Endothelial cell (in vitro differentiated cells): Measurements from ENCODE around the gene PPP1R37. TPM values are rescaled to one million over a fixed set of nuclear protein-coding genes. Genes with fewer than 3 reads are reported as not detected.

Experiments used
- DNase-seq: peaks from one replicate; pipeline ENCODE4 v3.0.0; 2021; ENCODE audit warnings: low spot score
- H3K27ac Mint-ChIP-seq: one replicate; pipeline ENCODE4 v1.8.0; 2021; ENCODE audit warnings: mixed read lengths, inconsistent platforms; ENCODE audit not compliant: unreplicated experiment
- H3K27me3 Mint-ChIP-seq: one replicate; pipeline ENCODE4 v1.8.0; 2021; ENCODE audit warnings: mild to moderate bottlenecking, moderate library complexity, mixed read lengths, inconsistent platforms; ENCODE audit not compliant: unreplicated experiment
- H3K36me3 Mint-ChIP-seq: one replicate; pipeline ENCODE4 v1.8.0; 2021; ENCODE audit warnings: mild to moderate bottlenecking, low read depth, mixed read lengths, inconsistent platforms; ENCODE audit not compliant: unreplicated experiment
- H3K4me1 Mint-ChIP-seq: one replicate; pipeline ENCODE4 v1.8.0; 2021; ENCODE audit warnings: mild to moderate bottlenecking, mixed read lengths, inconsistent platforms; ENCODE audit not compliant: unreplicated experiment
- H3K4me3 Mint-ChIP-seq: one replicate; pipeline ENCODE4 v1.8.0; 2021; ENCODE audit warnings: mild to moderate bottlenecking, mixed read lengths, inconsistent platforms; ENCODE audit not compliant: unreplicated experiment
- H3K9me3 Mint-ChIP-seq: one replicate; pipeline ENCODE4 v1.8.0; 2021; ENCODE audit warnings: mixed read lengths, inconsistent platforms; ENCODE audit not compliant: unreplicated experiment
- total RNA-seq: library from RNA; stranded (reverse); fragmentation: NEBNext Ultra II Directional; extraction: Animal tissue kit (Norgen Biotek cat#: 25700); gene quantifications from one replicate; pipeline ENCODE4 v1.2.1, GENCODE V29; 2021; ENCODE audit not compliant: unreplicated experiment
- TF ChIP-seq, protein P1 (sequence below): fragments of 200-600 bp; sonication (generic); IDR thresholded peaks from one replicate; pipeline ENCODE4 v1.5.0; 2021; ENCODE audit warnings: antibody characterized with exemption; ENCODE audit not compliant: unreplicated experiment

The PPP1R37 gene
- total RNA-seq, 1 donor from 2014 or later, result 34.7 TPM

DNA sequence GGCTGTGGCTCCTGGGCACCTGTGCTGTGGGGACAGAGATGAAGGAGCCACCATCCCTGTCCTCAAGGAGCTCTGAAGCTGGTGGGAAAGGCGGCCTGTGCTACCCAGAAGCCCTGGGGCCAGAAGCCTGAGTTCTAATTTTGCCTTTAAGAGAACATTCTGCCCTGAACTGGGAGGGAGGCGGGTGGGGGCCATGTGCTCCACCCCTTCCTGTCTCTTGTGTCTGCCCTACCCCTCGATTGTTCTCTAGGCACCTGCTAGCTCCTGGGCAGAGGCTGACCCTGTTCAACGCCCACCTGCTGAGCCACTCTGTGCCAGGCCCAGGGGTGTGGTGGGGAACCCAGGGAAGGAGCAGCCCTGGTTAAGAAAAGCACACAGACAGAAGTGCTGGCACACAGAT lies 79.2 kb downstream of the PPP1R37 start:
- H3K4me3 Mint-ChIP-seq, result no peak overlapping the region
- peak overlapping the region; percentile 87 for H3K27ac Mint-ChIP-seq
- no peak for DNase-seq
- H3K27me3 Mint-ChIP-seq, result peaks cover 7% of the 10 kb centered on the region
- H3K36me3 Mint-ChIP-seq, result peaks cover 9% of the 10 kb centered on the region
- TF ChIP-seq, protein P1, sequence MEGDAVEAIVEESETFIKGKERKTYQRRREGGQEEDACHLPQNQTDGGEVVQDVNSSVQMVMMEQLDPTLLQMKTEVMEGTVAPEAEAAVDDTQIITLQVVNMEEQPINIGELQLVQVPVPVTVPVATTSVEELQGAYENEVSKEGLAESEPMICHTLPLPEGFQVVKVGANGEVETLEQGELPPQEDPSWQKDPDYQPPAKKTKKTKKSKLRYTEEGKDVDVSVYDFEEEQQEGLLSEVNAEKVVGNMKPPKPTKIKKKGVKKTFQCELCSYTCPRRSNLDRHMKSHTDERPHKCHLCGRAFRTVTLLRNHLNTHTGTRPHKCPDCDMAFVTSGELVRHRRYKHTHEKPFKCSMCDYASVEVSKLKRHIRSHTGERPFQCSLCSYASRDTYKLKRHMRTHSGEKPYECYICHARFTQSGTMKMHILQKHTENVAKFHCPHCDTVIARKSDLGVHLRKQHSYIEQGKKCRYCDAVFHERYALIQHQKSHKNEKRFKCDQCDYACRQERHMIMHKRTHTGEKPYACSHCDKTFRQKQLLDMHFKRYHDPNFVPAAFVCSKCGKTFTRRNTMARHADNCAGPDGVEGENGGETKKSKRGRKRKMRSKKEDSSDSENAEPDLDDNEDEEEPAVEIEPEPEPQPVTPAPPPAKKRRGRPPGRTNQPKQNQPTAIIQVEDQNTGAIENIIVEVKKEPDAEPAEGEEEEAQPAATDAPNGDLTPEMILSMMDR, result no peak
- no peaks in the 10 kb centered on the region for H3K9me3 Mint-ChIP-seq
- peaks cover 58% of the 10 kb centered on the region for H3K4me1 Mint-ChIP-seq

DNA sequence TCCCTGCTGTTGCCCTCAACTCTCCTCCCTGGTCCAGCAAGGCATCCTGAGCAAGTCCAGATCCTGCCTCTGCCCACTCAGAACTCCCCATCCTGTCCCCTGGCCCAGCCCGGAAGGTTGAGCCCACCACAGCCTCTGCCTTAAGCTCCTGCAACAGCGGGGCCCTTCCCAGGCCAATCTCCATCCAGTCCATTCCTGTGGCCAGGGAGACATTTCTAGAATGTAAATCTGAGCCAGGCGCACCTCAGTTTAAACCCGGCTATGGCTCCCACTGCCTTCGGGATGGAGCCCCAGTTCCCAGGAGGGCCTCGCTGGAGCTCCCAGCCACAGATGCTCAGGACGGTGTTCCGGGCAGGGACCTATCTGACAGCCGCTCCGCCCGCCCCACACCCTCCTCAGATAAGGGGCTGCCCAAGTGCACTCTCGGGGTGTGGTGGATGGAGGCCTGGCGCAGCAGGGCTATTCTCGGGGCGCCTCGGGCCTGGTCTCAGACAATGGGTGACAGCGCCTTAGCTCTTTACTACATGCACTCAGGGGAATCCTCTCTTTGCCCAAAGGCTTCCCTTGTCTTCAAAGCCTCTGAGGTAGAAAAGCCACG lies 79.7 kb downstream of the PPP1R37 start:
- Mint-ChIP-seq H3K9me3 (no peaks in the 10 kb centered on the region), H3K36me3 (peaks cover 8% of the 10 kb centered on the region), H3K27me3 (peaks cover 6% of the 10 kb centered on the region), H3K4me3 (no peak overlapping the region), H3K27ac (peak overlapping the region; percentile 87), H3K4me1 (peaks cover 61% of the 10 kb centered on the region)
- TF ChIP-seq, protein P1, result no peak
- DNase-seq, result no peak

DNA sequence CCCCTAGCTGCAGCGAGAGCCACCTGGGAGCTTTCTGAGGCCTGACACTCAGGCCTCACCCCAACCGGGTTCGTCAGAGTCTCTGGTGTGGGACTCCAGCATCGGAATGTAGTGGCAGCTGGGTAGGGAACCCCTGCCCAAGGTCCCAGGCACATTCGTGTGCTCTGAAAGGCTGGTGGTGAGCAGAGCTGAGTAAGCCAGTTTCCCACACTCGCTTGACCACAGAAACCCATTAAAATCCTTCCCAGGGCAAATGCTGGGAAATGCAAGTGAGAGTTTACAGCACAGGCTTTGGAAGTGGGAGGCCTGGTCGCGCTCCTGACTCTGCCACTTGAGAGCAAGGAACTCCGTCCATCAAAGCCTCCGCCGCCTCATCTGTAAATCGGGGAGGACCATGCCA lies 80.8 kb downstream of the PPP1R37 start:
- Mint-ChIP-seq H3K27ac (peak overlapping the region; percentile 74), H3K27me3 (peaks cover 10% of the 10 kb centered on the region), H3K4me1 (peaks cover 61% of the 10 kb centered on the region), H3K4me3 (no peak overlapping the region), H3K9me3 (no peaks in the 10 kb centered on the region), H3K36me3 (peaks cover 12% of the 10 kb centered on the region)
- TF ChIP-seq, protein P1, result no peak
- no peak for DNase-seq

DNA sequence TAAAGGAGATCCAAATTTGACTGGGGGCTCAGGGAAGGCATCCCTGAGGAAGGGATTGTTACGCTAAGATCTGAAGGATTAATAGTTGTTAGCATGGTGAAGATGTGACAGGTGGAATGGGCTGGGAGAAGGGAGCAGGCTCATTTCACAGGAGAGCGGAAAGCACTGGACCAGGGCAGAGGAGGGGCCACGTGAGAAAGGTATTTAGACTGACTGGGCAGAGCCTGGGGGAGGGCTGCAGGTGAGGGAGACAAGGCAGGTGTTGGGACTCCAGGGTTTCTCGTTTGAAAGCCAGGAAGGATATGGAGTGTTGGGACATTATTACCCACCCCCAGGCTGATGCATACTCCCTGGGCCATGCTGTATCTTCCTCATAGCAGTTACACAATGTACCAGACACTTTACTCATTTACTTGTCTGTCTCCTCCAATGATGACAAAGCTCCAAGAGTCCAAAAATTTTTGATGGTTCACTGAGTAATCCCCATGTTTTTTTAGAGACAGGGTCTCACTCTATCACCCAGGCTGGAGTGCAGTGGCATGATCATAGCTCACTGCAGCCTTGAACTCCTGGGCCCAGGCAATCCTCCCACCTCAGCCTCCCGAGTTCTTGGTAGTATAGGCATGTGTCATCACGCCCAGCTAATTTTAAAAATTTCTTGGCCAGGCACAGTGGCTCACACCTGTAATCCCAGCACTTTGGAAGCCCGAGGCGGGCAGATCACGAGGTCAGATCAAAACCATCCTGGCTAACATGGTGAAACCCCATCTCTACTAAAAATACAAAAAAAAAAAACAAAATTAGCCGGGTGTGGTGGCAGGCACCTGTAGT lies 82.8 kb downstream of the PPP1R37 start:
- no peak for DNase-seq
- Mint-ChIP-seq H3K27ac (peak overlapping the region; percentile 55), H3K36me3 (peaks cover 12% of the 10 kb centered on the region), H3K9me3 (no peaks in the 10 kb centered on the region), H3K4me1 (peaks cover 58% of the 10 kb centered on the region), H3K27me3 (peaks cover 6% of the 10 kb centered on the region), H3K4me3 (peak overlapping the region; percentile 27)
- TF ChIP-seq, protein P1, result no peak

DNA sequence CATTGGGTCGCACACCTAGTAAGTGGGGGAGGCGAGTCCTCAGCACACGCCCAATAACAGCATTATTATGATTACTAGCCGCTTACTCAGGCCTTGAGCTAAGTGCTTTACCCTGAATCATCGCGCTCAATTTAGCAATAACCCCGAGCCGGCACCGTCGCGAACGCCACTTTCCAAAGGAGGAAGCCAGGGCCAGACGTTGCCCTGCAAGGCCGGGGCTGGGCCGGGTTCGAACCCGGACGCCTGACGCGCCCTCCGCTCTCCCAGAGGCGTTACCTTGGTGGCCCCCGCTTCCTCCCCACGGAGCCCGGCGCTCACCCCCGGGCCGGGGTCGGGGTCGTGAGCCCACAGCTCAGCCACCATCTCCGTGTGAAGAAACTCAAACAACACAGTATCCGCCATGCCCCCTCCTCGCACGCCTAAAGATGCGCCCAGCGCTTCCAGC lies 84.9 kb downstream of the PPP1R37 start, which contains the start of gene TRAPPC6A:
TSS of gene TRAPPC6A (minus strand) at position 421 of the 445 bp plus-strand sequence. CDS start at position 402, 19 bp downstream.
- Mint-ChIP-seq H3K27me3 (peaks cover 9% of the 10 kb centered on the region), H3K36me3 (peaks cover 20% of the 10 kb centered on the region), H3K4me1 (peaks cover 48% of the 10 kb centered on the region), H3K9me3 (no peaks in the 10 kb centered on the region), H3K4me3 (peak within 1 kb of the TSS; percentile 99), H3K27ac (peak within 1 kb of the TSS; percentile 94)
- DNase-seq, result no peak
- TF ChIP-seq, protein P1, result no peak
